B cell (primary cell): ENCODE measurements around the gene SDR39U1. TPM values are rescaled to one million over a fixed set of nuclear protein-coding genes. Genes with fewer than 3 reads are reported as not detected.
A peak's percentile ranks its signal among the peaks of the same experiment; 100 is the strongest.

Experiments used
- ATAC-seq: fragments of 200-7000 bp; cut with Tn5 transposase; one replicate; pipeline ENCODE4 v1.10.0; 2021; ENCODE audit warnings: low read depth, mild to moderate bottlenecking, moderate number of reproducible peaks, moderate library complexity
- CTCF ChIA-PET: fragments of 350-600 bp; sonication (Branson Sonifier 250); formaldehyde crosslinking; loops from one replicate; lab custom pipeline; 2021; ENCODE audit warnings: antibody characterized with exemption, inconsistent platforms; lab: Charles Lee
- POLR2A ChIA-PET: fragments of 350-600 bp; sonication (Branson Sonifier 250); formaldehyde crosslinking; loops from one replicate; lab custom pipeline; 2021; ENCODE audit warnings: antibody characterized with exemption; lab: Charles Lee
- DNase-seq: peaks from one replicate; pipeline ENCODE4 v3.0.0; 2013
- H2AFZ ChIP-seq: 2 replicates; pipeline ENCODE4 v1.6.1; 2012; ENCODE audit warnings: mild to moderate bottlenecking, low read depth, low read length; ENCODE audit not compliant: insufficient read depth, poor library complexity, severe bottlenecking
- H3K27ac ChIP-seq, 2 donors: 1 replicate in 1 of 2; 2 replicates in 1 of 2; pipeline ENCODE4 v1.5.1; 2012 to 2013; ENCODE audit warnings: low read length in 2 of 2, mild to moderate bottlenecking in 2 of 2, moderate library complexity in 1 of 2
- H3K27me3 ChIP-seq, 4 experiments: fragments of 200-600 bp in 1 of 4; sonication (generic) in 1 of 4; replicated peaks in 1 of 4; 1 replicate in 2 of 4; 2 replicates in 2 of 4; pipeline versions ENCODE4 v1.6.1 to v1.7.0; 2013 to 2016; ENCODE audit warnings: low read length in 3 of 4, mild to moderate bottlenecking in 2 of 4, mixed read lengths in 1 of 4, moderate library complexity in 1 of 4; ENCODE audit not compliant: insufficient read depth in 4 of 4, control insufficient read depth in 3 of 4; ENCODE audit errors: control extremely low read depth in 1 of 4
- H3K36me3 ChIP-seq, 2 experiments: replicated peaks in 1 of 2; 1 replicate in 1 of 2; 2 replicates in 1 of 2; pipeline versions ENCODE4 v1.6.1 to v1.7.1; 2013; ENCODE audit warnings: low read length in 1 of 2; ENCODE audit not compliant: insufficient read depth in 2 of 2, control insufficient read depth in 1 of 2; ENCODE audit errors: control extremely low read depth in 1 of 2, extremely low read depth in 1 of 2
- H3K4me1 ChIP-seq, 2 donors: fragments of 200-600 bp in 1 of 2; sonication (generic) in 1 of 2; 1 replicate in 1 of 2; 2 replicates in 1 of 2; pipeline versions ENCODE4 v1.5.1 to v1.6.1; 2013 to 2017; ENCODE audit warnings: low read length in 2 of 2; ENCODE audit not compliant: control insufficient read depth in 2 of 2, insufficient read depth in 2 of 2
- H3K4me2 ChIP-seq: replicated peaks from 2 replicates; pipeline ENCODE3; 2012; ENCODE audit warnings: mild to moderate bottlenecking, low read depth, low read length; ENCODE audit not compliant: poor library complexity, severe bottlenecking
- H3K4me3 ChIP-seq, 5 experiments: fragments of 200-600 bp in 1 of 5; sonication (generic) in 1 of 5; 1 replicate in 3 of 5; 2 replicates in 2 of 5; pipeline versions ENCODE4 v1.5.1 to v1.7.0; 2011 to 2016; ENCODE audit warnings: low read length in 4 of 5, mild to moderate bottlenecking in 4 of 5, low read depth in 2 of 5, control low read depth in 1 of 5, moderate library complexity in 1 of 5; ENCODE audit not compliant: insufficient read depth in 1 of 5; ENCODE audit errors: control extremely low read depth in 1 of 5, extremely low read depth in 1 of 5
- H3K79me2 ChIP-seq: fragments of 200-600 bp; sonication (generic); one replicate; pipeline ENCODE4 v1.6.0; 2016; ENCODE audit warnings: low read length; ENCODE audit not compliant: control insufficient read depth, insufficient read depth
- H3K9ac ChIP-seq: fragments of 200-600 bp; sonication (generic); 2 replicates; pipeline ENCODE4 v1.6.1; 2017; ENCODE audit warnings: mild to moderate bottlenecking, low read length, moderate library complexity
- H3K9me3 ChIP-seq, 3 donors: one replicate each; pipeline versions ENCODE4 v1.6.1 to v1.7.1; 2013; ENCODE audit warnings: low read length in 2 of 3; ENCODE audit not compliant: control insufficient read depth in 2 of 3, insufficient read depth in 1 of 3; ENCODE audit errors: control extremely low read depth in 1 of 3
- H4K20me1 ChIP-seq: 2 replicates; pipeline ENCODE4 v1.6.0; 2012; ENCODE audit warnings: mild to moderate bottlenecking, low read length; ENCODE audit not compliant: insufficient read depth, control insufficient read depth, poor library complexity, severe bottlenecking
- H3K27ac Mint-ChIP-seq: one replicate; pipeline ENCODE4 v1.8.0; 2021; ENCODE audit warnings: mixed read lengths
- H3K27me3 Mint-ChIP-seq: one replicate; pipeline ENCODE4 v1.8.0; 2021; ENCODE audit warnings: mixed read lengths
- H3K4me1 Mint-ChIP-seq: one replicate; pipeline ENCODE4 v1.8.0; 2021; ENCODE audit warnings: mixed read lengths
- H3K4me3 Mint-ChIP-seq: one replicate; pipeline ENCODE4 v1.8.0; 2021; ENCODE audit warnings: mixed read lengths
- H3K9me3 Mint-ChIP-seq: one replicate; pipeline ENCODE4 v1.8.0; 2022; ENCODE audit warnings: mixed read lengths; ENCODE audit not compliant: insufficient read depth
- EZH2 ChIP-seq: IDR thresholded peaks from 2 replicates; pipeline ENCODE4 v1.6.1; 2012; ENCODE audit warnings: borderline replicate concordance, low read depth, mild to moderate bottlenecking, moderate library complexity, low read length; ENCODE audit not compliant: insufficient read depth, poor library complexity, severe bottlenecking
- WGBS: methylation state at CpG from one replicate; pipeline ENCODE4 v1.1.5; 2013; ENCODE audit warnings: missing lambda C conversion rate; ENCODE audit not compliant: insufficient coverage; 5-methylcytosine and 5-hydroxymethylcytosine counted together
- intact Hi-C: fragments of 100-400 bp; cut with micrococcal nuclease; formaldehyde crosslinking; loops from one replicate; pipeline ENCODE4 v1.10.0; 2022
- polyA plus RNA-seq: library from polyadenylated mRNA; depleted of rRNA; stranded (reverse); fragments of >200 nt; gene quantifications from 2 replicates; pipeline ENCODE4 v1.2.3, GENCODE V29; 2012
- total RNA-seq, 2 donors: library from RNA; stranded (reverse); fragments of 120-200 nt in 1 of 2; gene quantifications; 1 replicate in 1 of 2; 2 replicates in 1 of 2; pipeline versions ENCODE4 v1.2.3 to v1.2.4, GENCODE V29; 2013 to 2022
- TF ChIP-seq, protein P1 (sequence below): fragments of 200-600 bp; IDR thresholded peaks from one replicate; pipeline ENCODE4 v1.8.0; 2022; ENCODE audit warnings: antibody characterized with exemption, mild to moderate bottlenecking

SDR39U1 gene
- total and polyA plus RNA-seq, 2 donors (not counting 1 experiment from before 2014, with no cell fraction given), result 126 to 247 TPM

DNA sequence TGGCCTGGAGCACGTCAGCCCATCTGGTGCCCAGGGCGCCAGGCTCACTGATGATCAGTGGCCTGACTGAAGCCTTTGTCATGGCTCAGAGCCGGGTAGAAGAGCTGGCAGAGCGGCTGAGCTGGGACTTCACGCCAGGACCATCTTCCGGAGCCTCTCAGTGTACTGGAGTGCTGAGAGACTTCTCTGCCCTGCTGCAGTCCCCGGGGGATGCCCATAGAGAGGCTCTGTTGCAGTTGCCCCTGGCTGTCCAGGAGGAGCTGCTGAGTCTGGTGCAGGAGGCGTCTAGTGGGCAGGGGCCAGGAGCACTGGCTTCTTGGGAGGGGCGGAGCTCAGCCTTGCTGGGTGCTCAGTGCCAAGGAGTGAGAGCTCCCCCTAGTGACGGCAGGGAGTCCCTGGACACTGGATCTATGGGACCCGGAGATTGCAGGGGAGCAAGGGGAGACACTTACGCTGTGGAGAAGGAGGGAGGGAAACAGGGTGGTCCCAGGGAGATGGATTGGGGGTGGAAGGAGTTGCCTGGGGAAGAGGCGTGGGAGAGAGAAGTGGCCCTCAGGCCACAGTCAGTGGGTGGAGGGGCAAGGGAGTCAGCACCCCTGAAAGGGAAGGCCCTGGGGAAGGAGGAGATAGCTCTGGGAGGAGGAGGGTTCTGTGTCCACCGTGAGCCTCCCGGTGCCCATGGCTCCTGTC is 10.9 kb downstream of the SDR39U1 start:
- intact Hi-C loops, result loop anchor here (1.0 to 10.0 kb wide), 10 partner anchors 11 to 1337 kb away; partner anchors contain the start of genes ACIN1, C14orf119, LTB4R and RABGGTA
- H3K27ac ChIP-seq, result peak overlapping the region; percentile 98 to 99
- H3K4me1 ChIP-seq, result peaks cover 32 to 43% of the 10 kb centered on the region in 2 donors
- H3K4me3 ChIP-seq, result peak overlapping the region in 4 of 5 experiments; percentile 77 to 98 (median 93)
- H2AFZ ChIP-seq, result no peak overlapping the region
- H3K9me3 ChIP-seq, result no peaks in the 10 kb centered on the region
- peak overlapping the region; percentile 94 for H3K4me3 Mint-ChIP-seq
- ChIA-PET POLR2A (interaction anchor here (0.5 to 3.8 kb wide), 14 partner anchors 11 to 296 kb away, joined by 3 to 78 read pairs (median 6); partner anchors contain the start of genes ADCY4, DHRS1, LTB4R and LTB4R2), CTCF (interaction anchor here (0.6 to 17.4 kb wide), 44 partner anchors 9 to 1111 kb away, joined by 3 to 650 read pairs (median 4); partner anchors contain the start of genes ADCY4, CHMP4A, CIDEB and DCAF11)
- peak overlapping the region; percentile 98 for H3K27ac Mint-ChIP-seq
- H3K9ac ChIP-seq, result peak overlapping the region; percentile 98
- peak; percentile 41 for ATAC-seq
- no peaks in the 10 kb centered on the region for H3K27me3 Mint-ChIP-seq
- 44% methylated on average over 13 of the region's 15 CpGs for WGBS
- H3K4me1 Mint-ChIP-seq, result peaks cover 50% of the 10 kb centered on the region
- TF ChIP-seq EZH2, result no peak
- TF ChIP-seq, protein P1, sequence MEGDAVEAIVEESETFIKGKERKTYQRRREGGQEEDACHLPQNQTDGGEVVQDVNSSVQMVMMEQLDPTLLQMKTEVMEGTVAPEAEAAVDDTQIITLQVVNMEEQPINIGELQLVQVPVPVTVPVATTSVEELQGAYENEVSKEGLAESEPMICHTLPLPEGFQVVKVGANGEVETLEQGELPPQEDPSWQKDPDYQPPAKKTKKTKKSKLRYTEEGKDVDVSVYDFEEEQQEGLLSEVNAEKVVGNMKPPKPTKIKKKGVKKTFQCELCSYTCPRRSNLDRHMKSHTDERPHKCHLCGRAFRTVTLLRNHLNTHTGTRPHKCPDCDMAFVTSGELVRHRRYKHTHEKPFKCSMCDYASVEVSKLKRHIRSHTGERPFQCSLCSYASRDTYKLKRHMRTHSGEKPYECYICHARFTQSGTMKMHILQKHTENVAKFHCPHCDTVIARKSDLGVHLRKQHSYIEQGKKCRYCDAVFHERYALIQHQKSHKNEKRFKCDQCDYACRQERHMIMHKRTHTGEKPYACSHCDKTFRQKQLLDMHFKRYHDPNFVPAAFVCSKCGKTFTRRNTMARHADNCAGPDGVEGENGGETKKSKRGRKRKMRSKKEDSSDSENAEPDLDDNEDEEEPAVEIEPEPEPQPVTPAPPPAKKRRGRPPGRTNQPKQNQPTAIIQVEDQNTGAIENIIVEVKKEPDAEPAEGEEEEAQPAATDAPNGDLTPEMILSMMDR, result peak; percentile 87
- peaks cover 42% of the 10 kb centered on the region for H3K79me2 ChIP-seq
- peak; percentile 90 for DNase-seq
- no peaks in the 10 kb centered on the region for H3K27me3 ChIP-seq
- H4K20me1 ChIP-seq, result peaks cover 44% of the 10 kb centered on the region
- peak overlapping the region; percentile 95 for H3K4me2 ChIP-seq
- H3K9me3 Mint-ChIP-seq, result no peaks in the 10 kb centered on the region
- peaks cover 0 to 52% of the 10 kb centered on the region in 2 experiments for H3K36me3 ChIP-seq
